HUES6 (cell line): ENCODE results near the gene ANKRD62.
A peak's percentile ranks its signal among the peaks of the same experiment; 100 is the strongest.
"Not testable (repeated sequence)": the region's sequence is repeated elsewhere in the genome, so short reads cannot be mapped to it uniquely, and the experiment has no call there.

Experiments
- H3K27ac ChIP-seq: 2 replicates; pipeline ENCODE4 v1.7.0; 2013; ENCODE audit warnings: low read depth, mild to moderate bottlenecking, low read length, inconsistent platforms
- H3K27me3 ChIP-seq: 2 replicates; pipeline ENCODE4 v1.6.1; 2013; ENCODE audit warnings: low read length; ENCODE audit not compliant: control insufficient read depth, insufficient read depth
- H3K36me3 ChIP-seq: 2 replicates; pipeline ENCODE4 v1.6.1; 2013; ENCODE audit warnings: low read length; ENCODE audit not compliant: control insufficient read depth, insufficient read depth
- H3K4me1 ChIP-seq: 2 replicates; pipeline ENCODE4 v1.6.1; 2013; ENCODE audit warnings: low read length; ENCODE audit not compliant: control insufficient read depth, insufficient read depth
- H3K4me3 ChIP-seq: 2 replicates; pipeline ENCODE4 v1.5.1; 2013; ENCODE audit warnings: low read depth, low read length
- H3K9ac ChIP-seq: one replicate; pipeline ENCODE4 v1.6.1; 2013; ENCODE audit warnings: mild to moderate bottlenecking, low read length
- H3K9me3 ChIP-seq: 2 replicates; pipeline ENCODE4 v1.6.1; 2013; ENCODE audit warnings: low read depth, low read length; ENCODE audit not compliant: control insufficient read depth, insufficient read depth

The ANKRD62 gene

GRCh38 chr18:12067671-12068070 is 26.0 kb upstream of the ANKRD62 start:
- Histone ChIP-seq H3K4me3 (no peak overlapping the region), H3K4me1 (no peaks in the 10 kb centered on the region), H3K9ac (no peak overlapping the region), H3K36me3 (no peaks in the 10 kb centered on the region), H3K27me3 (no peaks in the 10 kb centered on the region), H3K9me3 (no peaks in the 10 kb centered on the region), H3K27ac (no peak overlapping the region)

- not testable (repeated sequence) for H3K4me3 ChIP-seq, H3K9ac ChIP-seq, H3K4me1 ChIP-seq, H3K9me3 ChIP-seq, H3K27ac ChIP-seq, H3K27me3 ChIP-seq, H3K36me3 ChIP-seq
Observed at GRCh38 chr18:12068316-12068949, 25.2 kb upstream of the ANKRD62 start.

- H3K36me3 ChIP-seq = no peaks in the 10 kb centered on the region
- H3K27ac ChIP-seq = no peak overlapping the region
- no peaks in the 10 kb centered on the region for H3K4me1 ChIP-seq
- no peak overlapping the region for H3K9ac ChIP-seq
- no peaks in the 10 kb centered on the region for H3K9me3 ChIP-seq
- no peak overlapping the region for H3K4me3 ChIP-seq
- no peaks in the 10 kb centered on the region for H3K27me3 ChIP-seq
Observed at GRCh38 chr18:12068950-12069320, 24.7 kb upstream of the ANKRD62 start.

GRCh38 chr18:12071066-12071465 is 22.6 kb upstream of the ANKRD62 start:
- not testable (repeated sequence) for H3K9me3 ChIP-seq, H3K36me3 ChIP-seq, H3K27ac ChIP-seq, H3K4me1 ChIP-seq, H3K9ac ChIP-seq, H3K27me3 ChIP-seq, H3K4me3 ChIP-seq

- Histone ChIP-seq H3K4me1 (peaks cover 3% of the 10 kb centered on the region; the same call in 1 of the 2 replicates), H3K27me3 (peaks cover 11% of the 10 kb centered on the region), H3K4me3 (no peak overlapping the region), H3K27ac (no peak overlapping the region), H3K9me3 (no peaks in the 10 kb centered on the region), H3K36me3 (no peaks in the 10 kb centered on the region), H3K9ac (no peak overlapping the region)
Observed at GRCh38 chr18:12072996-12073395, 20.6 kb upstream of the ANKRD62 start.

- no peaks in the 10 kb centered on the region for H3K36me3 ChIP-seq
- peaks cover 3% of the 10 kb centered on the region; the same call in 1 of the 2 replicates for H3K4me1 ChIP-seq
- H3K9me3 ChIP-seq = no peaks in the 10 kb centered on the region
- H3K9ac ChIP-seq = no peak overlapping the region
- H3K27ac ChIP-seq = no peak overlapping the region
- peaks cover 11% of the 10 kb centered on the region for H3K27me3 ChIP-seq
- H3K4me3 ChIP-seq = no peak overlapping the region
Observed at GRCh38 chr18:12074736-12075135, 18.9 kb upstream of the ANKRD62 start.

DNA sequence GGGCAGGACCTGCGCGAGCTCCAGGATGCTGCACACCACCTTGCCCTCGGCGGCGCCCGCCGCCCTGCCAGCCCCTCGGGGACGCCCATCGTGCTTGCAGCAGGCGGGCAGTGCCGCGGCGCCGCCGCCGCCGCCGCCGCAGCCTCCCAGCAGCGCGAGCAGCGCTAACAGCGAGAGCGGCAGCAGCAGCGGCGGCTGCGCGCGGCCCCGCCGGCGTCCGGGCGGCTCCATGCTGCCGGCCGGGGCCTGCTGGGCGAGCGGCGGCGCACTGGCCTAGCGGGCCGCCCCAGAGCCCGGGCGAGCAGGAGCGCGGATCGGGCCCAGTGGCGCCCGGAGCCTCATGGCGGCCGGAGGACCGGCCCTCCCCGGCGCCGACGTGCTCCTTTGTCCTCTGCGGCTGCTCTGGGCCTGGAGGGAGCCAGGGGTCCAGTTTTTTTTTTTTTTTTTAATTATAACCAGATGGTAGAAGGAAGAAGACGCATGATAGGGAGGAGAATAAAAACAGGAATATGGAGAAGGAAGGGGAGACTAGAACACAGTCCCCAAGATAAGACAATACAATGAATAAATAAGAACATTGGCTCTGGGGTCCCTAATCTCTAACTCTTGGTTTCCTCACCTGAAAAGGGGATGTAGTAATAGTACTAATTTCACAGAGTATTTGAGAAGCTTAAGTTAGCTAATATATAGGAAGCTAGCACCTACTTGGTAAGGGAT is 17.1 kb upstream of the ANKRD62 start:
- Histone ChIP-seq H3K4me3 (peak overlapping the region; percentile 40), H3K4me1 (peaks cover 3% of the 10 kb centered on the region; the same call in 1 of the 2 replicates), H3K9me3 (no peaks in the 10 kb centered on the region), H3K9ac (no peak overlapping the region), H3K27me3 (peaks cover 11% of the 10 kb centered on the region), H3K27ac (no peak overlapping the region), H3K36me3 (no peaks in the 10 kb centered on the region)

DNA sequence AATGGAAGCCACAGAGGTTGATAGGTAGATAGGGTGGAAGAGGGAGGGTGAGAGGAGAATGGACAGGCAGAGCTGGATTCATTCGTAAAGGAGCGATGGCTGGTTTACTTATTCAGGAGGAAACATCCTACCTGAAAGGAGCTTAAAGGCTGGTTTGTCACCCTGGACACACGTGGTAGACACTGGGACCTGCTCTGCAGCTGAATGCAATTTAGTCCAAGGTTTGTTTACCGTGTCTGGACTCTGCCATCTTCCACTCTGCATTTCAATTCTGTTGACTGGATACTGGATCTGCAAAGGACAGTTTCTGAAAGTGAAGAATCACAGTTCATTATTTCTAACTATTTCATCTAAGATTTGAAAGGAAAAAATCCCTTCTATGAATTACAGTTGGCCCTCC is 15.6 kb upstream of the ANKRD62 start:
- H3K9me3 ChIP-seq, H3K4me1 ChIP-seq, H3K9ac ChIP-seq, H3K36me3 ChIP-seq, H3K27ac ChIP-seq, H3K4me3 ChIP-seq: not testable (repeated sequence)
- H3K27me3 ChIP-seq = peaks cover 14% of the 10 kb centered on the region

DNA sequence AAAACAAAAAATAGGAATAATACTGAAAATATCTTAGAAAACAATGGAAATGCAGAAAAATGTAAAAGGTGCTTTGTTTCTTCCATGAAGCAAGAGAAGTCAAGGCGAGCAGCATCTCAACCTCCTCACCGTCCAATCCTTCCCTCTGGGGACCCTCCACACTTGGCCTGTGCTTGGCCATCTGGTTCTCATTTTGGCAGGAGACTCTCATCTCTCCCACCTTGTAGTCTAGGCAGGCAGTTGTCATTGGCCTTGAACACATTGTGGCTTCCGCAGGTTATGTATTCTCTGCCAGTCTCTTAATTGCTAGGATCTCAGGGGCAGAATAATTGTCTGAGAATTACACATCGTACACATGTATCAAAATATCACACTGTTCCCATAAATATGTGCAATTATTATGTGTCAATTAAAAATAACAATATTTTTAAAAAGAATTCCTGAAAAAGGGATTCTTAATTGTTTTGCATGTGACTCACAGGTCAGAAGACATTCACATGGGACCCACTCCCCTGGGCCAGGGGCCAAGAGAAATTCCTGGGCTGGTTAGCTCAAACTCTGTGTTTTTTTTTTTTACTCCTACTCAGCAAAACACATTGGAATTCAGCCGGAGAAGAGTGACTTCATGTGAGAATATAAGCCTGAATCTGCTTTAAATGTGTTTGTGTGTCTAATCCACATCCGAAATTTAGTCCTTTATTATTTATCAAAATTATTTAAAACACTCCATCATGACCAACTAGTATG is 14.0 kb upstream of the ANKRD62 start:
- no peak overlapping the region for H3K27ac ChIP-seq
- H3K4me3 ChIP-seq = no peak overlapping the region
- no peak overlapping the region for H3K9ac ChIP-seq

DNA sequence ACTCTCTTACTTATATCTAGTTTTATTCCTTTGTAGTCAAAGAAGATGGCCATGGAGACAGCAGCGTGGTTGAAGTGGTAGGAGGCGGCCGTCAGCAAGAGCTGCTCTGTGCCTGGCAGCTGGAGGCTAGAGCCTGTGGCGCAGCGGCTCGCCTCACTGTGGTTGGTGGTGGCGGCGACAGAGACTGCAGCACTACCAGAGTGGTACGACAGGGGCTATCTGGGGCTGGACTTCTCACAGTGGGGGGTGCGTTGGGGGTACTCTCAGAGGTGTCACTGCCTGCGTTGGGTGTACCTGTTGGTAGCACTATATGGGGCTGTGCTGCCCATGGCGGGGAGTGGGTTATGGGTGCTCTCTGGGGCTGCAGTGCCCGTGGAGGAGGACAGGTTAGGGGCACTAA is 8.5 kb upstream of the ANKRD62 start:
- Histone ChIP-seq H3K9me3 (peaks cover 6% of the 10 kb centered on the region; the same call in 1 of the 2 replicates), H3K4me3 (no peak overlapping the region), H3K9ac (no peak overlapping the region), H3K4me1 (no peaks in the 10 kb centered on the region), H3K36me3 (no peaks in the 10 kb centered on the region), H3K27me3 (0 out of 2 replicates have a peak, but pooled peaks cover 4% of the 10 kb centered on the region), H3K27ac (no peak overlapping the region)

More for the DNA sequence above, 14.0 kb upstream of the ANKRD62 start:
- no peaks in the 10 kb centered on the region for H3K9me3 ChIP-seq
- no peaks in the 10 kb centered on the region for H3K36me3 ChIP-seq
- peaks cover 3% of the 10 kb centered on the region; the same call in 1 of the 2 replicates for H3K4me1 ChIP-seq
- H3K27me3 ChIP-seq = peaks cover 15% of the 10 kb centered on the region

GRCh38 chr18:12085786-12086185 is 7.9 kb upstream of the ANKRD62 start:
- H3K4me1 ChIP-seq = no peaks in the 10 kb centered on the region
- H3K36me3 ChIP-seq = no peaks in the 10 kb centered on the region
- no peak overlapping the region for H3K4me3 ChIP-seq
- H3K9ac ChIP-seq = no peak overlapping the region
- H3K9me3 ChIP-seq = peaks cover 6% of the 10 kb centered on the region; the same call in 1 of the 2 replicates
- H3K27me3 ChIP-seq = 0 out of 2 replicates have a peak, but pooled peaks cover 4% of the 10 kb centered on the region
- H3K27ac ChIP-seq = no peak overlapping the region
